Right renal cortex interstitium (tissue), 3 donors: ENCODE data around the gene ITPR1. TPM values are rescaled to one million over a fixed set of nuclear protein-coding genes. Genes with fewer than 3 reads are reported as not detected.

Experiments
- DNase-seq, 3 donors: peaks; one replicate each; pipeline ENCODE4 v3.0.0-alpha.2; 2013; ENCODE audit warnings: low read depth in 3 of 3, low spot score in 2 of 3
- polyA plus RNA-seq, 3 donors: library from polyadenylated mRNA; unstranded; fragments of 120-200 nt; gene quantifications; one replicate each; pipeline ENCODE4 v1.2.1, GENCODE V29; 2013; ENCODE audit not compliant: insufficient read length in 3 of 3

Gene ITPR1
- polyA plus RNA-seq, 3 donors = 53.7 to 55.5 (median 53.7) TPM

DNA sequence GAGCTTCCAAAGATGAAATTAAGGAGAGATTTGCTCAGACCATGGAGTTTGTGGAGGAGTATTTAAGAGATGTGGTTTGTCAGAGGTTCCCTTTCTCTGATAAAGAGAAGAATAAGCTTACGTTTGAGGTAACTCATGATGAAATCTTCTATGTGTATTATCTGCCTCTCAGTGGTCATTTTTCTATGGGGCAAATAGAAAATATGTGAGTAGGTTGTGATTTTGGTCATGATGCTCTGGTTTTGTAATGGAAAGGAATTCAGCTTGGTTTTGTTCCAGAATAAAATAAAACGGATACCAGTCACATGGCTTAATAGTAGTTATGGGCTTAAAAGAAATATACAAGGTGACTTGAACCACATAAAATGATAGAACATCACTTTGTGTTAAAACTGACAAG is 181.1 kb downstream of the ITPR1 start:
- no peak for DNase-seq

DNA sequence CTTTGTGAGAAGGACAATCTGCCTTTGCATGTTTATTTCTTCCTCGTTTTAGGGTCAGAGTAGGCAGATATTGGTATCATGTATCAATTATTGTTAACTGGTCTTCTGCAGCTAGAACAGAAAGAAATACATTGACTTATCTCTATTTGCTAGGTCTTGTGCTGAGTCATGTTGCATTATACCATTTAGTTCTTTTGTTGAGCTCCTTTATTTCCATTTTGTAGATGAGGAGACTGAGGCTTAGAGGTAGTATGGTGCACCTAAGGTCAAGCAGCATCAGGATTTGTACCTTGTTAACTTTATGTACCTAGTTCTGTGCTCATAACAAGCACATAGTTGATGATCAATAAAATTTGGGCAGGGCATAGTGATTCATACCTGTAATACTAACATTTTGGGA is 182.6 kb downstream of the ITPR1 start:
- DNase-seq = no peak

DNA sequence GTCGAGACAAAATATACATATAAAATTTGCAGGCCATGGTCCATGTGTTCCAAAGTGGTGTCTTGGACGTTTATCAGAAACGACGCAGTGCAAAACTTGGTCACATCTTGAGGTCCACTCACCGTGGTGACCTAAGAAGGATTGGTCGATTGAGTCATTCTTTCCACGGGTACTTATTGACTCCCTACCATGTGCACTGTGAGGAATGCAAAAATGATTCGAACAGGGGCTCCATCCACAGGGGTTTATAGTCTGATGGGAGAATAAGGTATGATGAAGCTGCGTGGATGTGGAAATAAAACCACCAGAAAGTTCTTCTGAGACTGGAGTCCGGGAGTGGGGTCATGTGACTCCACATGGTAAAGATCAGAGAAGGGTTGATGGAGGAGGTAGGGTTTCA is 185.2 kb downstream of the ITPR1 start:
- no peak for DNase-seq

GRCh38 chr3:4680227-4680691 is 187.1 kb downstream of the ITPR1 start:
- DNase-seq = no peak

- no peak for DNase-seq
Observed at GRCh38 chr3:4680871-4681300, 187.7 kb downstream of the ITPR1 start.

GRCh38 chr3:4681301-4681700 is 188.2 kb downstream of the ITPR1 start:
- DNase-seq = no peak

DNA sequence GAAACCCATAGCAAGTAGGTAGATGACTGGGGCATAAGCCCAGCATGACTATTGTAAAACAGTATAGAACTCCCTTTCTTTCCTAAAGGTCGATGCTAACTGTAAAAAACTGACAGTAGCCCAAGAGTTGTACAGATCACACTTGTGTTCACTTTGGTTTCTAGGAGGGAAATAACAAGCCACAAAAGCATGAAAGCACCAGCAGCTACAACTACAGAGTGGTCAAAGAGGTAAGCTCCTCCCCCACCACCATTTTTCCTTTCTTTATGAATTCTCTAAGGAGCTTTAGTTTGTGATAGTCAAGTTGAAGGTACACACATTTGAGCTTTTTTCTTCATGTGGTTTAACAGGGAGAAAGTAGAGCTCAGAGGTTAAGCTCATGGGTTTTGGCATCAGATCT is 191.0 kb downstream of the ITPR1 start:
- DNase-seq = no peak

- DNase-seq = no peak
Observed at GRCh38 chr3:4684976-4685375, 191.8 kb downstream of the ITPR1 start.

DNA sequence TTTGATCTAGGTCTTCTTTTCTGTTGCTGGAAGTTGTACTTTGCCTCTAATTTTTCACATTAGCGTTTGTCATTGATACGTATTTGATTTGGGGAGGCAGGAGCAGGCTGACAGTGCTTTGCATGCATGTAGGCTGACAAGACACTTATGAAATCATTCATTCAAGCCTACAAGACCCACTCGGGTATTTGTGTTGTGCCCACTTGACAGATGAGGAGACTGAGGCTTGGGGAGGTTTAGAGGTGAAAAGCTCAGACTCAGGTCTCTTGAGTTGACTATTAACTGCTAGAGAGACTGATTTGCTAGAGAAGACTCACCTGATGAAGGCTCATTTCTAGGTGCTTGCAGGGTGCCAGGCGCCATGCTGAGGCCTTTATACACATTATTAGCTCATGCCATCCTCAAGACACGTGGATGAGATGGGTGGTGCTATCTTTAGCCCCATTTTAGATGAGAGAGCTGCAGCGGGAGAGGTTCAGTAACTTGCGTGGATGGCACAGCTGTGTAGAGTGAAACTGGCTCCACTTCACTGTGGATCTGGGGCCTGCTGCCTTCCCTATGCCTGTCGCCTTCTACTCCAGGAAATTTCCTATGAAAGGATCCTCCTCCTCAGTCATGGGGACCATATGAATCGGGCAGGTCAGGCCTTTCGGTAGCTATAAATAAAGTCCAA is 192.7 kb downstream of the ITPR1 start:
- no peak for DNase-seq

DNA sequence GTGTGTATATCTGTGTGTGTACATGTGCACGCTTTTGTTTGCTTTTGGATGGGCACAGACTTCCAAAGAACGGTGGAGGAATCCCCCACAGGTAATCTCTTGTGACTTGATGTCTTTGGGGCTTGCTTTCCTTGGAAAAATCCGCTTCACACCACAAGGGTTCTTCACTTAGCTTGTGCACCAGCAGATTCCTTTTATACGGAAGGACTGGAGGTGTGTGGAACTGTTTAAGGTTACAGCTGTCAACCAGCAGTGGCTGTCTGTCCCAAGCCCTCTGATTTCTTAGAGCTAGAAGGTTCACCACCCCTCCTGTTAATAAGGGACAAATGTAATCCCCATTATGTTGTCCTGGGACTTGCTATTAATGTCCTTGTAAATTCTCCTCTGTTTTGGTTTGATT is 193.5 kb downstream of the ITPR1 start:
- DNase-seq = no peak

DNA sequence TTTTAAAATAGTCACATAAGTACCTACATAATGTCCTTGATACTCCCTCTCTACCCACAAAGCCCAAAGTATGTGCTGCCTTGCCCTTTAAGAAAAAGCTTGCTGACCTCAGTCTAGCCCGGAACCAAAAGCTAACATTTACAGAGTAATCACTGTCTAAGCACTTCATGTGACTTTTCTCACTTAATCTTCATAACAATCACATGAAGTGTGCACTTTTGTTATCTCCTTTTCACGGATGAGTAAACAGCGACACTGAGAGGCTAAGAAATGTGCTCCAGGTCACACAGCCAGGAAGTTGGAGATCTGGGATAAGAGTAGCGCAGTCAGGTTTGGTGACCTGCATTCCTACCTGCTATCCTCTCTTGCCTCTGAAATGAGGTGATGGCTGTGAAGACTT is 194.0 kb downstream of the ITPR1 start:
- DNase-seq = no peak

- DNase-seq = no peak
Observed at GRCh38 chr3:4687596-4687995, 194.4 kb downstream of the ITPR1 start.

- DNase-seq = no peak
Observed at GRCh38 chr3:4688411-4688810, 195.3 kb downstream of the ITPR1 start.

GRCh38 chr3:4689021-4689420 is 195.9 kb downstream of the ITPR1 start:
- DNase-seq = no peak

DNA sequence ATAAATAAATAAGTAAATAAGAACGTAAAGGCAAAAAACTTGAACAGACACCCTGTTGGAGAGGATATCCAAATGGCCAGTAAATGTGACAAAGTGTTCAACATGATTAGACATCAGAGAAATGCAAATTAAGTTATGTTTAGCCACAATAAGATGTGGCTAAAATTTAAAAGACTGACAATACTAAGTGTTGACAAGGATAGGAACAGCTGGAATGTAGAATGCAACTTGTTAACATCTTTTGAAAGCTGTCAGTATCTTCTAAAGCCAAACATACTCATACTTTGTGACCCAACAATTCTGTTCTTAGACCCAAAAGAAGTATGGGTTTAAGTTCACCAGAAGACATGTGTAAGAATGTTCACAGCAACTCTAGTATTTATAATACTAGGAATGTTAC is 197.1 kb downstream of the ITPR1 start:
- DNase-seq = no peak

- no peak for DNase-seq
Observed at GRCh38 chr3:4693620-4694019, 200.5 kb downstream of the ITPR1 start.

DNA sequence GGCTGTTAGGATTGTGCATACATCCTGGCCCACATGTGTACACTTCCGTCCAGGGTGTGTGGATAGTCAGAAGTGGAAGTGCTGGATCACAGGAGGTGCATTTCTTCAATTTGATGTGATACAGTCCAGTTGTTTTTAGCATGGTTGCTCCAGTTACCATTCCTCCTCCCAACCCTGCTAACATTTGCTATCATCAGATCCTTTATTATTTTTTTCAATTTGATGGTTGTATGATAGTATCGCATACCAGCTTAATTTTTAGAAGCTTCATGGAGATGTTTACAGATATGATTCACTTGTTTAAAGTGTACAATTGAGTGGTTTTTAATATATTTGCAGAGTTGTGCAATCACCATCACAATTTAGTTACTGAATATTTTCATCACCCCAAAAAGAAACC is 202.7 kb downstream of the ITPR1 start:
- DNase-seq = no peak

- no peak for DNase-seq
Observed at GRCh38 chr3:4696266-4696665, 203.1 kb downstream of the ITPR1 start.

DNA sequence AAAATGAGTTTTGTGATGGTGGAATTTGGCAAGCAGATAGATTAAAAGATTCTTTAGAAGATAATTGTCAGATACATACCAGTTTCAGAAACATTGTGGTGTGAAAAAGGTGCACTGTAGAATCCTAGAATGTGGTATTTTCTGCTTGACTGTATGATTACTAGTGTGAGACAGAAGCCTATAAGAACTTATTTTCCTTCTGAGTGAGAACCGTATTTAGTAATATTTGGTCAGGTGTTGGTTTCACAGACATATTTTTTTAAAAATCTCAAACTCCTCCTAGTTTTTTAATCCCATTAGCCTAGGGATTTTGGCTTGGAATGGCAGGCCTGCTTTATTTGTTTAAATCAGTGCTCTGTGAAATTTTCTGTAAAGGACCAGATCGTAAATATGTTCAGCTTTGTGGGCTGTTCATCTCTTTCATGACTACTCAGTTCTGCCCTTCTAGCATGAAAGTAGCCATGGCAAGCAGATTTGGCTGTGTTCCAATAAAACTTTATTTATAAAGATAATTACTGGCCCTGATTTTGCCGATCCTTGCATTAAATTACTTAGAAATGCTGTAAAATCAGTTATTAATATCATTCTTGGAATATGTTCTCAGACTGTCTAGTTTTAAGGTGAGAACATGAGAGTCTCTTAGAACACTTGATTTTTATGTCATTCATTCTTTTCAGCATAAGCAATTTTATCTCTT is 205.1 kb downstream of the ITPR1 start:
- DNase-seq = no peak

DNA sequence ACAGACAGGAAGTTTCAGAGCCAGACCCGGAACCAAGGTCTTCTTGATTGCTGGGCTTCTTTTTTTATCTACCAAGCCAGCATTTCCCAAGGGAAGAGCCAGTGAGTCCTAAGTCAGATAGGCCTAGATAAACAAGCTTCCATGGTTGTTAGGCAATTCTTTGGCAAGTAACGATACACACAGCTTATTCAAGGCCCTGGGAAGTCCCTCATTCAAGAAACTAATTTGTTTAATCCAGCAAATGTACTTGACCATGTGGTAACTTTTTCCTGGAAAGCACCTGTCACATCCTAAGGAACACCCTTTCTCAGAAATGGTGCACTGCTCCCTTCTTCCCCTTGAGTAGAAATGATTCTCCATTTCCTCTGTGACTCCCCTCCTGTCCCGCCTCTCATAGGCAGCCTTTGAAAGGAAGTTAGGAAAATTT is 209.9 kb downstream of the ITPR1 start:
- DNase-seq = no peak

- no peak for DNase-seq
Observed at GRCh38 chr3:4704552-4704951, 211.4 kb downstream of the ITPR1 start.

DNA sequence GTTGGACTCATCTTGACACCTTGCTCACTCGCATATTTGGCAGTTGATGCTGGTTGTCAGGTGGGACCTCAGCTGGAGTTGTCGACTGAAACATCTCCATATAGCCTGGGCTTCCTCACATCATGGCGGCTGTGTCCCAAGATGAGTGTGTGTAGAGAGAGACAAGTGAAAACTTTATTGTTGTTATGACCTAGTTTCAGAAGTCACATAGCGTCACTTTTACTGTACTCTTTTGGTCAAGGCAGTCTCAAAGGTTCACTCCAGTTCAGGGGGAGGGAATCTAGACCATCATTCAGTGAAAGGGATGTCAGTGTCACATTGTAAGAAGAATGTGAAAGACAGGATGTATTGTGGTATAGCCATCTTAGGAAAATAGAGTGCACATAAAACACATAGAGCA is 214.2 kb downstream of the ITPR1 start:
- DNase-seq = no peak
